ENCODE data around the gene FKBP4.

FKBP4 gene

DNA sequence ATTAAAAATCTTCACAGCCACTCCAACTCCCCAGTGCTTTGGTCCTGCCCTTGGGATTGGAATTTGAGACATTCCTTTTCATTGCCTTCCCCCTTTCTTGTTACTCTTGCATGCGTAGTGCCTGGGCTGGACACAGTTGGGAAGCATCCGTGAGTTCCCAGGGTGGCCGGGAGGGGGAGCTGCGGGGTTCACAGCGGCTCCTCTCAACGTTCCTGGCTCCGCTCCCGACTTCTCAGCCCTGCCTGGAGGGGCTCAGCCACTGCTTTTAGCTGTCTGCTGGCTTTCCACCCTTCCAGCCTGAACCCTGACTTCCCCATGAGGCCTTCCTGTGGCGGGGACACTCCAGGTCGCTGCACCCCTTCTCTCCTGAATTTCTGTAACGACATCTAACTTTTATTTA lies 58.9 kb downstream of the FKBP4 start:
- peak in 12 of 14 donors; percentile 8 to 78 (median 56) for DNase-seq
